NCI-H524 treated with DMSO at 0.1 percent for 48 hours (cell line): Measurements from ENCODE around the gene SFRP2.

Experiments used
- DNase-seq: peaks from one replicate; lab custom pipeline; 2025; lab: John Stamatoyannopoulos, UW

Gene SFRP2

DNA sequence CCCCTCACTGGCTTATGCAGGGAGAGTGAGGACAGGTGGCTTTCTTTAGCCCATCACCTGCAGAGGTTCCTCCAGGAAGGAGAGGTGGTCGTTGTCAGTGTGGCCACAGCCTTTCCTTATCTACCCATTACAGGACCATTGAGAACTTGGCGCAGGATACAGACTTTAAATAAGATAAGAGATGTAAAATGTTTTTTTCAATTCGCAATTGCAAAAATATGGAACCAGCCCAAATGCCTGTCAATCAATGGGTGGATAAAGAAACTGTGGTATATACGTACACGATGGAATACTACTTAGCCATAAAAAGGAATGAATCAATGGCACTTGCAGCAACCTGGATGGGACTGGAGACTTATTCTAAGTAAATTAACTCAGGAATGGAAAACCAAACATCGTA is 22.1 kb downstream of the SFRP2 start:
- DNase-seq: no peak

DNA sequence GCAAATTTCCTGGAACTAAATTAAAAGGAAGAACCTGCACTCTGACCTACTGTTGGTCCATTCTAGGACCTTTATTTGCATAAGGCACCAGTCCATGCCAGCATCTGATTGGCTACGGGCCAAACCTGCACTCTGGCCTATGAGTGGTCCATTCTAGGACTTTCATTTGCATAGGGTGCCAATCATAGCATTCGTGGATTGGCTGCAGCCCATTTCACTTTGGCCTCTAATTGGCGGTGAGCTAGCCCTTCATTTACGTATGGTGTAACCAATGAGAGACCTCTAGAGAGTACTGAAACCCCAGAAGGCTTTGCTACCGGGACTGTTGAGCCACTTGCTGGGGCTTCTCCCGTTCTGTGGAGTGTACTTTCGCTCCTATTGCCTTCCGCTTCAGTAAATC is 23.0 kb downstream of the SFRP2 start:
- no peak for DNase-seq

DNA sequence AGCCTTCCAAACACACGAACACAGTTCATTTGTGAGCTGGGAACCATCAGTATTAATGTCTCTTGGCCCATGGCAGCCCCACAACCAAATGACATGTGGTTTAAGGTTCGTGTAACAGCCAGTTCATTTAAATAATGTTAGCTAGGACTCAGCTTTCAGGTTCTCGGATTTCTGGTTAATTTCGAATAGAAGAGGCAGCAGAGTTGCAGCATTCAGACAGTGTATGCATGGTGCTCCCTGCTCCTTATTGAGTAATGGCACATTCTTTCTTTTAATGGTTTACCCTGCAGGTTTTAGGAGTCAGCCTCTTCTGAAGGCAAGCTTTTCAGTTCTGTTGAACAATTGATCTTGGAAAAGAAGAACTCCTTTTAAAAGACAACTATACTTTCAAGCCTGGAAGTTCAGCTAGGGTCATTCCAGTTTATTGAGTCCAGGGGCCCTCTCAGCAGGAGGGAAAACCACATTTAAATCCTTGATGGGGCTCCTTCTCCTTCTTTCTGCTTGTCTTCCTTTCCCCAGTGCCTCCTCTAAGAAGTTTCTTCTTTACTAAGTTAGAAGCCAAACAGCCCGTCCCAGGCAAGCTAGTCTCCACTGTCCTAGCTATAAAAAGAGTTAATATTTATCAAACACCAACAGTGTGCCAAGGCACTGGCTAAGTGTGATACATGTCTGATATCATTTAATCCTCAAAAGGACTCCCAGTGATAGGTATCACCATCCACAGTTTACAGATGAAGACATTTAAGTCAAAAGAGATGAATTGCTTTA is 24.1 kb downstream of the SFRP2 start:
- DNase-seq: no peak

DNA sequence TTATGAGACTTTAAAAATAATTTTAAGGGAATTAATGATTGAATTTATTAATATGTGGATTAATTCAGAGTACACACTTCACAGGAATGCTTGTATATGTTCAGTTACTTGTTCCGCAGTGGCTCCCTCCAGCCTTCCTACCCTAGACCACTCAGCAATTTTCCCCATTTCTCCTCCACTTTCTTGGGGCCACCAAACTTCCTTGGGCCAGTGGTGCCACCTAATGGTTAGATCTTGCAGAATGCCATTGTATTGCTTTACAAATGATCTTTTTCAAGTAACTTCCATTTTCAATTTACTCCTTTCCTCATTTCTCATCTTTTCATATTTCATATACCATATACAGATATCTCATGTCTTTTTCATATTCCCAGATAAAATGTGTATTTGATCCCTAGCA is 25.5 kb downstream of the SFRP2 start:
- no peak for DNase-seq

DNA sequence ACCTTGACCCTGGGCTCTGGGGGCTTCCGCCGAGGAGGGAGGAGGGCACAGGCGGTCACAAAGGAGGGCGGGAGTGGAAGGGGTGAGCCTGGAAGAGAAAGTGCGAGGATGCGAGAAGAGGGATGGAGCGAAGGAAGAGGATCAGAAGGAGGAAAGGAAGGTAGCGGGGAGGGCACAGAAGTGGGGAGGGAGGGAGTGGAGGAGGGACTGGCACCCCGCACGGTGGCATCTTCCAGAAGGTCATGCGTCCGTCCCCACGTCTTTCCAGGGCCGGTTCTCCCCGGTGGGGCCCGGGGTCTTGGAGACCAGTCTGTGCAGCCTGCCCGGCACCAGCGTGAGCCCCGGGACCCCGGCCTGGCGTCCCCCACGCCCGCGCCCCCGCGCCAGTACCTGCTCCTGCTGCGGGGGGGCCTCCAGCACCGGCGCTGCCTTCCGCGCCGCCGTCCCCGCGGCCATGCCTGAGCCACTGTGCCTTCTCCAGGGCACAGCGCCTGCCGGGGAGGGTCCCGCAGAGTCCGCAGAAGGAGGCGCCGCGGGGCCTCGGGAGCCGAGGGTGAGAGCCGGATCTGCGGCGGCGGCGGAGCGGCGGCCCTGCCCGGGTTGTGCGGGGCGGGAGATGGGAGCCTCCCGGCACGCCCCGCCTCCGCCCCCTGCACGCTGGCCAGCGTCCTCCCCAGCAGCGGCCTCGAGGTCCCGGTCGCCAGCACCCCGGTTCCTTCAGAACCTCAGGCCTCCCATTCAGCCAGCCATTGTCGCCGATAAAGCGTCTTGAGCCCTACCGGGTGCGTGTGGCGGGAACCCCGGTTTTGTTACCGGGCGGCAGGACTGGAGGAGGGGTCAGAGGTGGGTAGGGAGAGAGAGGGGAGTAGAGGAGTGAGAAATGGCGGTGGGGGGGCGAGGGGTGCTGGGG is 29.2 kb downstream of the SFRP2 start, which contains the start of gene RNF175:
RNF175 (minus strand) TSS at position 618 of the 910 bp plus-strand sequence; CDS start at position 456, 162 bp downstream.
- no peak for DNase-seq

DNA sequence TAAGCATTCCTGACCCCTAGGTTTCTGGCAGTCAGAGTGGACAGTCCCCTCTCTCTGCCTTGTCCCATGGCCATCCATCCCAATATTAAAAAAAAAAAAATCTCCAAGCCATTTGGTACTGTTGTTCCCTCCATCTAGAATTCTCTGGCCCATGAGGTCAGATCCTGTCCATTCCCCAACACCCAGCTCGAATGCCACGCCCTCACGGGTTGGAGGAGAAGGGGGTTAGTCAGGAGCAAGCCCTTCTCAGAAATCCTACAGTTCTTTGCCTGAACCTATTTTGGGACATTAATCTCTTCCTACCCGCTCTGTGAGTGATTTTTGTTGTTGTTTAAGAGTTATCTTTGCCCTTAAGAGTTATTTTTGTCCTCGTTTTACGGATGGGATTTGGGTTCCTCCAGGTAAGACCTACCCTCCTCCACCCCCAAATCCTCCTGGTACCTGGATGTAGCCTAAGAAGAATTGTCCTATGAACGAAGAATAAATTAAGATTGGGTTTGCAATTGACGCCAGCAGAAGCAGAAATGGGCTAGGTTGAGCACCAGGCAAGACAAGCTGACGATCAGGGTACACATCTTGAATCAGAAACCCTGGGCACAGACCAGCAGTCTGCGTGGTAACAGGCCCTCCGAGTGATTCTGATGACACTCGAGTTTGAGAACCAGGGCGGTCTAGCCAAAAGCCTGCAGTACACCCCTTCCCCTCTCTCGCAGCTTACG is 30.0 kb downstream of the SFRP2 start:
- no peak for DNase-seq

DNA sequence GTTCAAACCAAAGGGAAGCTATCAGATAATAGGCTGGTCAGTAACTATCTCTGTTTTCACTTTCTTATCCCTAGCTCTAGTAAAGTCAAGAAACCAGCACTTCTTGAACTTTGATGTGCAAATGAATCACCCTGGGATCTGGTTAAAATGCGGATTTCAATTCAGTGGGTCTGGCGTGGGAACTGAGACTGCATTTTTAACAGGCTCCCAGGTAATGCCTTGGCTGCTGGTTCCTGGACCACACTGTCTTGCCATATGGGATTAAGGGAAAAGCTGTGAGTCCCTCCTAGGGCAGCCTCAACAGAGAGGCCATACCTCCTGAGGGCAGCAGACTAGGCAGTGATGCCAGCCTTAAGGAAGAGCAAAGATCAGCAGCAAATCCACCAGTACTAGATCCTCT is 30.7 kb downstream of the SFRP2 start:
- DNase-seq: no peak

DNA sequence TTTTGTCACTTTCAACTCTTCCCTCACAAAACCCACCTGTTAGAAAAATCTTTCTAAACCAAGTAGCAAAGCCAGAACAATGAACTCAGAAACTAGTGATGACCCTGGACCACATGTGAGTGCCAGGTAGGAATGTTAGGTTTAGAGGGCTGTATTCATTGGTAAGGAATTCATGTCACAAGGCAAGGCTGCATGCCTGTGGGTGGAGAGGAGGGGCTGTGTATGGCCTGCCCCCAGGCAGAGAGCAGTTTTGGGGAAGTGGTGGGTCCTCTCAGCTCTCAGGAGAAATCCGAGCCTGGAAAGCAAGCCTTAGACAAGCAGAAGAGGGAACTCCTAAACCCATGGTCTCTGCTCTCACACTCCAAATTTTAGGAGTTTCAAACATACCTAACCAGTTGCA is 31.5 kb downstream of the SFRP2 start:
- DNase-seq: no peak

DNA sequence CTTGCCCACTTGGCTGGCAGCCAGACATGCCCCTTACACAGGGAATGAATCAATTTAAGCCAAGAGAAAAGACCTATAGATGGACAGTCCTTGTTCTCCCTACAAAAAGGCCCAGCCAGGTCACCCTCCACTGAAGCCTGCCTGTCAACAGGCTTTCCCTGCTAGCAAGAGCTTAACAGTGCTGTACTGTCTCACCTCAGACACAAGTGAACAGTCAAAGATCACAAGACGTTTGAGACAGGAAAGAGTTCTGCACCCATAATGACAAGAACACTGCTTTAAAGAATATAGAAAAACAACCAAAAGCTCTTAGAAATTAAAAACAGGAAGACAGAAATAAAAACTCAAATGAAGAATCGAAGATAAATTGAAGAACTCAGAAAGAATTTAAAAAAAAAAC is 33.7 kb downstream of the SFRP2 start:
- DNase-seq: no peak

DNA sequence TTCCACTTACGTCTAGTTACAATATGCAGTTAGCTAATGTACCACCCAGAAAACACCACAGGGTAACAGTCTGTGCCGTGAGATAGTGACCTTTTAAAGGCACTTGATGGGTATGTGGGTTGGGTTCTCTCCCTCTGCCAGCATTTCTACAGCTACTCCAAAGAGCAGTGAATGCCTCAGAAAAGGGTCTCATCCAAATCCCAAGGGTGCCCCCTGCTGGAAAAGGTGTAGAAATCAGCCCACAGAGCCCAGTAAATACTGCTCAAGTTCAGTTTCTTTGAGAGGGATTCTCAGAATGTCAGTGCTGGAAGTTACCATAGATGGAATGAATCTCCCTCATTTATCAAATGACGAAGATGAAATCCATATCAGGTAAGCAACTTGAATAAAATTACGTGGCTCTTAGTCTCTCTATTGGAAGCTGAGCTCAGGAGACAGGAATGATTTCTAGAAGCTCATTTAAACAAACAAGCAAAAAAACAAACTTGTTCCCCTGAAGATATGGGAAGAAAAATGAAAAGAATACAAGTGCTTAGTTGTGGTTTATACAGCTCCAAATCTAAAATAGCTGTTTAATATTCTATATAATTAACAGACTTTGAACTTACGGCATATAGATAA is 38.6 kb downstream of the SFRP2 start:
- DNase-seq: no peak

DNA sequence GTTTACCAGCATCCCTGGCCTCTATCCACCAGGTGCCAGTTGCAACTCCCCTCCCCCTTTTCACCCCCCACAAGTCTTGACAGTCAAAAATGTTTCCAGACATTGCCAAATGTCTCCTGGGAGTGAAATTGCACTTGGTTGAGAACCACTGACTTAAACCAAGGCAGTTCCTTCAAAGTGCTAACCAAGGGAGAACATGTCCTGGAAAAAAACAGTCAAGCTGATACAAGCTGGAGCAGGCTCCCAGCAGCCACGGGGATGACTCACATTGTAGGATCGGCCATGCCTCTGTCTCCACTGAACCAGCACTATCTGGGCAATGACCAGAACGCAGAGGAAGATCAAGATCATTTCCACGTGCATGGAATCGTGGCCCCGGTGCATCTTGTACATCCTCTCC is 40.5 kb downstream of the SFRP2 start:
- DNase-seq: no peak

DNA sequence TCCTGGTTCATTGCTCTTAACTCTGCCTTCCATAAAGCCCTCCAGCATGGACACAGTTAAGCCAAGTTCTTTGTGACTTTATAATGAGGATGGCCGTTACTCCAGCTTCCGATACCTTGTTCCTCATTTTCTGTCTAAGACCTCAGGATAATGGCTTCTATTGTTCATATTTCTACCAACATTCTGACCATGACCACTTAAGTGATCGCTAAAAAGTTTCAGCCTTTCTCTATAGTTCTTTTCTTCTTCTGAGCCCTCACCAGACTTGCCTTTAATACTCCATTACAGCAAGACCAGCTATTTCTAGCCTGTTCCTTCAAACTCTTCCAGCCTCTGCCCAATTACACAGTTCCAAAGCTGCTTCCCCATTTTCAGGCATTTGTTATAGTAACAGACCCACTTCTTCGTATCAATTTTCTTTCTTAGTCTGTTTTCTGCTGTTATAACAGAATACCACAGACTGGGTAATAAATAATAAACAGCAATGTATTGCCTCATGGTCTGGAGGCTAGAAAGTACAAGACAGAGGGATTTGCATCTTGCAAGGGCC is 41.4 kb downstream of the SFRP2 start:
- DNase-seq: no peak

DNA sequence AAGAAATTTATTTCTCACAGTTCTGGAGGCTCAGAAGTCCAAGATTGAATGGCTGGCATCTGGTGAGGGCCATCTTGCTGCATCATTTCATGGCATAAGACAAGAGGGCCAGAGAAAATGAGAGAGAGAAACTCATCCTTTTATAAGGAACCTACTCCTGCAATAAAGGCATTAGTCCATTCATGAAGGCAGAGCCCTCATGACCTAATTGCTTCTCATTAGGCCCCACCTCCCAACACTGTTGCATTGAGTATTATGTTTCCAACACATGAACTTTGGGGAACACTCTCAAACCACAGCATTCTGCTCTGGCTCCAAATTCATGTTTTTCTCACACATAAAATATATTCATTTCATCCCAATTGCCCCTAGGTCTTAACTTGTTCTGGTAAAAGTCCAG is 43.2 kb downstream of the SFRP2 start:
- DNase-seq: no peak

DNA sequence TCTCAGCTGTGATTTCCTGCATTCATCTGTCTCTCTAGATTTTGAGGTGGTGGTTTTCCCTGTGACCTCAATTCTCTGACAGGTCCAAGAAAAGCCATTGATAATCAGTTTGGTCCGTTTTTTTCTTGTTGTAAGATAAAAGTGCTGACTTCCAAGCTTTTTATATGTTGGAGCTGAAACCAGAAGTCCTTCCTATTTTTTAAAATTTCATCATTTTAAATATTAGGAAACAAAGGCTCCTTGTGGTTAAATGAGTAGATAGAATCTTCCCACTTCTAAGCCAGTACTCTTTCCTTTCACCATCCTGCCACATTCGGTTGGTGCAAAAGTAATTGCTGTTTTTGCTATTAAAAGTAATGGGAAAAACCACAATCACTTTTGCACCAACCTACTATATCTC is 47.3 kb downstream of the SFRP2 start:
- no peak for DNase-seq

DNA sequence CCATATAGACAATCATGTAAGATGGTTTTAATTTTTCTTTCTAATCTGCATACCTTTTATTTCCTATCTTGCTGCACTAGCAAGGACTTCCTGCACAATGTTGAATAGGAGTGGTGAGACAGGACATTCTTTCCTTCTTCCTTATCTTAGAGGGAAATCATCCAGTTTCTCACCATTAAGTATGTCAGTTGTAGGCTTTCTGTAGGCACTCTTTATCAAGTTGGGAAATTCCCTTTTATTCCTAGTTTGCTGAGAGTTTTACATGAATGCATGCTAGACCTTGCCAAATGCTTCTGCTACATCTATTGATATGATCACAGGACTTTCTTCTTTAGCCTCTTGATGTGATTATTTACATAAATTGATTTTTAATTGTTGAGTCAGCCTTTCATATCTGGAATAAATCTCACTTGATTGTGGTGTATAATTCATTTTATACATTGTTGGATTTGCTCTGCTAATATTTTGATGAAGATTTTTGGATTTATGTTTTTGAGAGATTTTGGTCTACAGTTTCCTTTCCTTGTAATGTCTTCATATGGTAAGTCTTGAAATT is 52.9 kb downstream of the SFRP2 start:
- DNase-seq: no peak

DNA sequence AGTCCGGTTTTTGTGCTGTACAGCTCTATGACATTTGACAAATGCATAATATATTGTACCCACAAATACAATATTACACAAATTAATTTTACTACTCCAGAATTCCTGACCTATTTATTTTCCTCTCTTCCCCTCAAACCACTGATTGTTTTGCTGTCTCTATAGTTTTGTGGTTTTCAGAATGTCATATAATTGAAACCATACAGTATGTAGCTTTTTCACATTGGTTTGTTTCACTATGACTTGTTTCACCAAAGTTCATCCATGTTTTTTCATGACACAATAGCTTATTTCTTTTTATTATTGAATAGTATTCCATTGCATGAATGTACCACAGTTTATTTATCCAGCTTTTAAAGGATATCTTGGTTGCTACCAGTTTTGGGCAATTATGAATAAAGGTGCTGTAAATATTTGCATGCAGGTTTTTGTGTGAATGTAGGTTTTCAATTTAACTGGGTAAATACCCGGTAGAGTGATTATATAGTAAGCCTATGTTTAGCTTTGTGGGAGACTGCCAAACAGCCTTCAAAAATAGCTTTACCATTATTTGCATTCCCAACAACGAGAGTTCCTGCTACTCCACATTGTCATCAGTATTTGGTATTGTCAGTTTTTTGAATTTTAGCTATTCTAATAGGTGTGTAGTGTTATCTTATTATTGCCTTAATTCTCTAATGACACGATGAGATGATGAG is 55.0 kb downstream of the SFRP2 start:
- no peak for DNase-seq

DNA sequence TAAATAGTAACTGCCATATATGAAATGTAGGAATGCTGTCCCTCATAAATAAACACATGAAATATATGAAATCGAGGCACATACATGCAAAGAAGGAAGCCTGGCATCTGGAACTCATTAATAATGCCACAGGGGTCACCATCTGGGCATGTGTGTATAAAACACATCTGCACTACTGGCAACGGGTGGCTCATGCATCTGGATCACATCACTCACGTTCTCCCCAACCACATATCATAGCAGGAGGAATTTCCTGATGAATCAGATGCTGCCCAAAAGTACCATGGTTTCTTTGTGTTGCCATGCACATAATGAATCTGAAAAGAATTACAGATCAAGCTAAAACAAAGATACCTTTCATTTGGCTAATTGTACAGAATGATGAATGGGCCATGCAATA is 57.6 kb downstream of the SFRP2 start:
- no peak for DNase-seq
